ENCODE measurements around the gene SNAPC2.
A peak's percentile ranks its signal among the peaks of the same experiment; 100 is the strongest.
"Not testable (repeated sequence)": the region's sequence is repeated elsewhere in the genome, so short reads cannot be mapped to it uniquely, and the experiment has no call there.

SNAPC2 gene

GRCh38 chr19:7933411-7933810 lies 13.3 kb downstream of the SNAPC2 start:
- DNase-seq (ENCODE audit: low spot score) = peak; percentile 23

GRCh38 chr19:7933828-7934725 lies 13.9 kb downstream of the SNAPC2 start:
- no peak for DNase-seq (ENCODE audit: low spot score)

DNA sequence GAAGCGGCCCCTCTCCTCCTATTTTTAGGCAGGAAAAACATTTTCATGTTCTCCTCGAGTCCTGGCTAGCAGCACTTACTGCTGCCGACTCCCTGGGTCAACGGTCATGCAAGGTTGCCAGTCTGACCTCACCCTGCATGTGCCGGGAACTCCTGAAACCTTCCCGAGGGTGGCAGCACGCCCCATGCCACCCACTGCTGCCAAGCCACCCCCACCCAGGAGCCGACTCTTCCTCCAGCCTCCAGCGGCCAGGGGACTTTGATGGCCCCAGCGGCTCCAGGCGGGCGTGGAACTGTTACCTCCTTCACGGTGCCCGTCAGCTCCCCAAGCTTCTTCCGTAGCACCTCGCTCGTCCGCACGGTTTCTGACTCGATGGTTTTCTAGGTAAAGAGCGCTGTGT lies 14.6 kb downstream of the SNAPC2 start:
- DNase-seq (ENCODE audit: low spot score) = no peak

DNA sequence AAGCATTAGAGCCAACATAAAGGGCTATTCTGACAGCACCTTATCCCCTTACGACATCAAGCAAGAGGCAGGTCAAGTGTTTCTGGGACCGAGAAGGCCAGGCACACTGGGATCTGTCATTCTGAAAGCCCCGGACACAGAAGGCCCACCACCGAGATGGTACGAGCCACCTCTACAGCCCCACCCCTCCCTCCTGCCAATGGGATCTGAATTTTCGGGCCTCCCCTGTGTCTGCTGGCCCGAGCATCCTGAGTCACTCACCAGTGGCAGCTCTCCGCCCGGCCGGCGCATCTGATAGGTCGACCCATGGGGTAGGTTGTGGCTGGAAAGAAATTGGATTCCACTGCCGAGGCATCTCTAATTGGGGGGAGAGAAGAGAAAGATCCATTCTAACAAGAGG lies 20.7 kb downstream of the SNAPC2 start:
- DNase-seq (ENCODE audit: low spot score) = no peak

- DNase-seq (ENCODE audit: low spot score) = no peak
Measured at GRCh38 chr19:7941895-7942596, 21.9 kb downstream of the SNAPC2 start.

- DNase-seq (ENCODE audit: low spot score) = peak; percentile 51
Measured at GRCh38 chr19:7942981-7943443, 22.9 kb downstream of the SNAPC2 start.

GRCh38 chr19:7943444-7944176 lies 23.5 kb downstream of the SNAPC2 start, which contains the start of gene TIMM44:
Gene TIMM44, minus strand, starts transcription at chr19:7943666. Its CDS starts 15 bp downstream, at chr19:7943651.
- DNase-seq (ENCODE audit: low spot score) = peak; percentile 100

- DNase-seq (ENCODE audit: low spot score) = peak; percentile 97
Measured at GRCh38 chr19:7944177-7944761, 24.1 kb downstream of the SNAPC2 start.

GRCh38 chr19:7947939-7948338 lies 27.8 kb downstream of the SNAPC2 start:
- no peak for DNase-seq (ENCODE audit: low spot score)

GRCh38 chr19:7953060-7953459 lies 32.9 kb downstream of the SNAPC2 start:
- DNase-seq (ENCODE audit: low spot score) = no peak

DNA sequence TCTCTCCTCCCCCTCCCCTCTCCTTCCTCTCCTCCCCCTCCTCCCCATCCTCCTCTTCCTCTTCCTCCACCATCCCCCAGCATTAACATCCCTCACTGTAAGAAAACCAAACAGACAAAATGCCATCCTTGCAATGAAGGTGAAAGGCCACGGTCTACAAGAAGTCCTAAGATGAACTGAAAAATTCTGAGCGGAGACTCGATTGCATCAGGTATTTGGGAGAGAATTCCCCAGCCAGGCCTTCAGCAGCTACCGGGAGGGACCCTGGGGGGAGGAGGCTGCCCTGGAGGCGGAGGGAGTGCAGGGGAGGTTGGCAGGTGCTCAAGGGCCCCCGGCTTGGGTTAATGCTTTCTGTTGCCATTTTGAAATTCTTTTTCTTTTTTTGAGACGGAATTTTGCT lies 33.4 kb downstream of the SNAPC2 start:
- DNase-seq (ENCODE audit: low spot score) = no peak

DNA sequence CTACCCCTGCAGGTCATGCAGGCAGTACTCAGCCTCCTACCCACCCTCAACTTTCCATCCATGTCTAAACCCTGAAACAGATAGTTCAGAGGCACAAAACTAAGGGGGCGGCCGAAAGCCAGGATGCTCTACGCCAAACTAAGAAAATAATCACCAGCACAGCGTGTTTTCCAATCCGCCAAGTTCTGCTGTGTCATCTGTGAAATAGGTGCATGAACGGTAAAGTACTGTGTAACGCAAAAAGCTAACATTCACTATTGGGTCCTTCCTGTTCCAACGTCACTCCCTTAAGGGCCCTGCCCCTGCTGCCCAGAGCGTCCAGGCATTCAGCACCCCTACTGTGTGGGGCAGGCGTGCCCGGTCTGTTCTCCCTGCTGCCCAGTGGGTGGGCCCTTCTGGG lies 35.6 kb downstream of the SNAPC2 start:
- DNase-seq (ENCODE audit: low spot score) = no peak

- no peak for DNase-seq (ENCODE audit: low spot score)
Measured at GRCh38 chr19:7959211-7959610, 39.1 kb downstream of the SNAPC2 start.

GRCh38 chr19:7961082-7961481 lies 40.9 kb downstream of the SNAPC2 start:
- DNase-seq (ENCODE audit: low spot score) = not testable (repeated sequence)

DNA sequence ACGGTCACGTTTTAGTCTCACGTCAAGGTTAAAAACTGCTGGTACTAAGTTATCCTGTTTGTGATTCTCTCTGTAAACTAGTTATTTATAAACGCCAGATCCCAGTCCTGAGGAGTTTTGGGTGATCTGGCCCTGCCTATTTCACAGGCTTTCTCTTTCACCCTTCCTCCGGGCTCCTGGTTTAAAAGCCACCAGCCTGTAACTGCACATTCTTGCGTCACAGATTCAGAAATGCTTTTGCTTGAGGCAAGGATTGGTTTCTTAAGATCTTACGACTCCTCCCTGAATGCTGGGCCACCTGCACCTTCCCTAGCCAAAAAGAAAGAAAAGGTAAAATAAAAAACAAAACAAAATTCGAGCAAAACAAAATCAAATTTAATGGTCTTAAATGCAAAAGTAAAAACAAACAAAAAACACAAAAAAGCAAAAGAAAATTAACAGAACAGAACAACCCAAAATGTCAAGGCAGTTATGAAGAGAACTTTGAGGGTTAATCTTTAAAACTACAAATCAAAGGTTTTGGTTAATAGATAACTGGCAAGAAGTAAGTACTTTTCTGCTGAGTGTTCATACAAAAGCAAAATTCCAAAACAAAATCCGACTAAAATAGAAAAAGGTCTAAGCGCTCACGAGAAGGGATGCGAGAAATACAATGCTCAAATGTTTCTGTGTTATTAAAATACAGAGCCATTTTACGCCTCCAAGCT lies 41.9 kb downstream of the SNAPC2 start:
- DNase-seq (ENCODE audit: low spot score) = no peak

DNA sequence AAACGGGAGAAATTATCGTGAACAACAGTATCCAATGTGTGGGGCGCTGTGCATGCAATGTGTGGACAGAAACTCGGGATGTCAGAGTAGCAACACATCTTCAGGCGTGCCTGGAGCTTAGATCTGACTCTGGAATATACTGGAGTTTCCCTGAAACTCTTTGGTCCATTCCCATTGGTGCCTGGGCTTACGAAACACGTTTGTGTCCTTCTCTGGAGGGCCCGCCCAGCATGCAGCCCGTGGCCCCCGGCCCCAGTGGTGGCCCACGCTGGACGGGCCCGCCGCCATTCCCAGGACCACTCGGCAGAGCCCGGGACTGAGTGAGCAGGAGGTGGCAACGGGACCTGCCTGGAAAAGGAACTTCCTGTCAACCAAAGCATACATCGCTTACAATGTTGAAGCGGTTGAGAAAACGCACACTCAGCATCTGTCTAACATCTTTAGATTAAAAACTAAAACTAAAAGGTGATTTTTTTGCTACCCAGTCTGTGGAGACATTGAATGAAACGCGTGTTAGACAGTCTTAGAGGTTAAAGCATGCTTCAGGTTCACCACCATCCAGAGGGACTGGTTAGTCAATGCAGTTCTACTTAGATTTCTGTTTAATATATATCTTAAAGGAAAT lies 42.6 kb downstream of the SNAPC2 start:
- DNase-seq (ENCODE audit: low spot score) = no peak

DNA sequence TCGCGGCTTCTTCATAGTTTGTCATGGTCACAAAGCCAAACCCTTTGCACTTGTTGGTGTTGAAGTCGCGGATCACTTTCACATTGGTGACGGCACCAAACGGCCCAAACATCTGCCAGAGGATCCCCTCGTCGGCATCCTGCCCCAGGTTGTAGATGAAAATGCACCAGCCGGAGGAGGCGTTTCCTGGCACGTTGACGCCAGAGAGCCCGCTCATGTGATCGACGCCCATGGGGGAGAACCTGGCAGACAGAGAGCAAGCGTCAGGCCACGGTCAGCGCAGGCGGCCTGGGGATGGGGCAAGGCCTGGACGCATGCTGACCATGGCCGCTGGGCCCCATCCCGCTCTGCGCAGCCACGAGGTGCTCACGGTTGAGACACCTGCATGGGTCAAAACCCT lies 43.4 kb downstream of the SNAPC2 start:
- DNase-seq (ENCODE audit: low spot score) = no peak

DNA sequence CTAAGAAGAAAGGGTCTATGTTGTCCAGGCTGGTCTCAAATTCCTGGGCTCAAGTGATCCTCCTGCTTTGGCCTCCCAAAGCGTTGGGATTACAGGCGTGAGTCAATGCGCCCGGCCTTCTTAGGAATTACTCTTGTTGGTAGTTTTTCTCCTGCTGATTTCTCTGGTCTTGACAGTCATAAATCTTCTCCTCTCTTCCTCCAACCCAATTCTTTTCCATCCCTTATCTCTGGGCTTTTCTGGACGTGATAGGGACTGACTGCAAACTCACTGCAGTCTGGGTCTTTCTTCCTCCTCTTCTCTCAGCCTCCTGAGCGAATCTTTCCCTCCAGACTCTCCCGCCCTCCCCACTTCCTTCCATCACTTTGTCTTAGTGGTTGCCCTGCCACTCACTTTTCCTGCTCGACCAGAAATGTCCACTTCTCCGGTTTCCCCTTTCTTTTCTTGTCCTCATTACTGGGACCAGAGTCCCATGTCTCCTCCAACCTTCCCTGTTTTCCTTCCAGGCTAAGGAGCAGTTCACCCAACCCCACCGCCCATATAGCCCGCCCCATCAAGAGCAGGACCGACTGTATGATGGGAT lies 45.2 kb downstream of the SNAPC2 start:
- DNase-seq (ENCODE audit: low spot score) = no peak

- DNase-seq (ENCODE audit: low spot score) = no peak
Measured at GRCh38 chr19:7965921-7966665, 46.0 kb downstream of the SNAPC2 start.
